NOMO-1 treated with DMSO at 0.1 percent for 48 hours (cell line): ENCODE results near the gene SNED1.

Experiments
- DNase-seq: peaks from one replicate; lab custom pipeline; 2025; ENCODE audit not compliant: unreplicated experiment; lab: John Stamatoyannopoulos, UW

Gene SNED1

DNA sequence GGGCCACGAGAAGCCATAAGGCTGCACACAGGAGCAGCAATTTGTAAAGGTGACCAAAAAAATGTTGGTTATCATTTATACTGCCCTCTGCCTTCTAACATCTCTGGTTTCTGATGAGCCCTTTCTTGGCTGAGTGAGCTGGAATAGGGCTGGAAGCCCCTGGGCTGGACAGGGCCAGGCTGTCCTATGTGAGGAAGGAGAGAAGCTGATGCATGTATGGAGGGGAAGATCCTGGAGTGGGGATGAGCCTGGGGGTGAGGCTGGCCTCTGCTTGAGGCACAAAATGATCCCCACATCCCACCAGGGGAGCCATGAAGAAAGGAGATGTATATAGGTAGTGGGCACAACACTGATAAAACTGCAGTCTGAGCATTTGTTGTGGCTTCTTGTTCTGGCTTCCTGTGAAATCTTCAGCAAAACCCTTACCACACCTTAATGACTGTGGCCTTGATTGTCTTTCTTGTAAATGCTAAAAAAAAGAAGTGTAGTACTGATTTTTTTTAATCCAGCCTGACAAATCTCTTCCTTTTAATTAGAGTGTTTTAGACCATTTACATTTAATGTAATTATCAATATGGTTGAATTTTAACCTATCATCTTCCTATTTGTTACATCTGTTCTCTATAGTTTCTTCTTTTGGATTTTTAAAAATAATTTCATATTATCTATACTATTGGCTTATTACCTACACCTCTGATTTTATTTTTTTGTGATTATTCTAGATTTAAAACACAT, 5.6 kb downstream of the SNED1 start:
- DNase-seq = no peak

DNA sequence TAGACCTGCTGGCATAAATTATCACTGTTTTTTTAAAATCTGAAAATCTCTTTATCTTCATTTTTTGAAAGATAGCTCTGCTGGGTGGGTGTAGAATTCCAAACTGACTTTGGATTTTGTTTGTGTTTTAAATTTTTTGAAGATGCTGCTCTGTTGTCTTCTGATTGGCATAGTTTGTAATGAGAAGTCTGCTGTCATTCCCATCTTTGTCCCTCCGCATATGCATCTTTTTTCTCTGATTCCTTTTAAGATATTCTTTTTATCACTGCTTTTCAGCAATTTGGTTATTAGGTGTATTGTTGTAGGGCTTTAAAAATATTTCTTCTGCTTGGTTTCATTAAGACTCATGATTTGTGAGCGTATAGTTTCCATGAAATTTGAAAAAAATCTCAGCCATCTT, 7.2 kb downstream of the SNED1 start:
- DNase-seq = no peak

DNA sequence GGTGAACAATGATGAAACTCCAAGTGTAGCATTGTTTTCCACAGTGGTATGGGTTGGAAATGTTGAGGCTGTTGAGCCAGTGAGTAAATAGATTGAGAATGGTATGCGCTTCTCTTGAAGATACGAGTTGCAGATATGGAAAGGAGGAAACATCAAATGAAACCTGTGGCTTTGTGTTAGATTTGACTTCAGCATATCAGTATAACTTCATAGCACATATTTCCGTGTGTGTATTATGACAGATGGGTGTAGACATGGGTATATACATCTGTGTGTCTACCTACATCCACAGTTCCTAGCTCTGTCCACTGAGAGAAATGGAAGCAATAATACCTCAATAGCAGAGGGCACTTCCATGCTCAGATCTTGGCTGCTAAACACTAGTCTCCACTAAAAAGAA, 8.0 kb downstream of the SNED1 start:
- no peak for DNase-seq

DNA sequence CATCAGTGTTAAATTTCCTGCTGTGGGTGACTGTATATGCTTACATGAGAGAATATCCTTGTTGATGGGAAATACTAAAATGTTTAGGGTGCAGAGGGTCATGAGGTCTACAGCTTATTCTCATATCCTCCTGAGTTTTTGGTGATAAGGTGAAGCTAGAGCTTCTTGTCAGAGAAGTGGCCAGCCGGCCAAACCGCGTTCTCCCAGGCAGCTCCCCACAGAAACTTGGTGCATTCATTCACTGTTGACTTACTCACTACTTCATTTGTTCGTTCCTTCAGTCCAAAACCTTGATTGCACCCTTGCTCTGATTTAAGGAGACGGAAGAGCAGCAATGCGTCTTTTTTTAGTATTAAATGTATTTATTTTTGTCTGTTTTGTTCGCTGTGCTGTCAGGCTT, 8.7 kb downstream of the SNED1 start:
- no peak for DNase-seq

DNA sequence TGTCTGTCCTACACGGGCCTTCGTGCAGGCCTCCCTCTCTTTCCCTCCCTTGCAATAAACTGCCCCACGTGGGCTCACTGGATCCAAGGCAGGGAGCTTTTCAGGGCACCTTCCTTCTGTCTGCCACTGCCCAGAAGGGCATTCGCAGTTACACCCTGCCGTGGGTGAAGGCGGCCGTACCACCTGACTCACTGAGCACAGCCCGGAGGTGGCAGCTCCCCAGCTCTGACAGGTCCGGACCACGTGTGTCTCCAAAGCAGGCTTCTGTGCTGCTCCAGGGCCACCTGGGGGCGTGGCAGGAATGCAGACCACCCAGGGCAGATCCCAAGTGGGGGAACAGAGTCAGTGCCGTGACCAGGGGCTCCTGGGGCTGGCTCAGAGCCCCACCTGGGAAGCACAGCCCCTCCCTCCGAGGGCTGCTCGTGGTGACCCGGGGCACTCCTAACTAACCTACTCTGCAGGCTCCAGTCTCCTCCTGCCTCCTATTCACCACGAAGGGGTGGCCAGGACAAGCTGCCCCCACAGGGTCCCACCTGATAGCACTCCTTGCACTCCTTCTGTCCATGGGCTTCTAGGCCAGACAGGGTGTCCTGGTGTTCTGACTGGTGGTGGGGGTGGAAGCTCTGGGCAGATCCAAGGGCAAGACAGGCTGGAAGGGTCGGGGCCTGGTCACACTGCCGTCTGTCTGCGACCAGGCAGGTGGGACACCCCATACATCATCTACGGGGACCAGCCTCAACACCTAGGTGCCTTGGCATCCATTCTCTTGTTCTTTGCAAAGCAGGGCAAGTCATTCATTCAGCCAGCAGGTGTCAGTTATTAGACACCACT, 9.7 kb downstream of the SNED1 start:
- no peak for DNase-seq

DNA sequence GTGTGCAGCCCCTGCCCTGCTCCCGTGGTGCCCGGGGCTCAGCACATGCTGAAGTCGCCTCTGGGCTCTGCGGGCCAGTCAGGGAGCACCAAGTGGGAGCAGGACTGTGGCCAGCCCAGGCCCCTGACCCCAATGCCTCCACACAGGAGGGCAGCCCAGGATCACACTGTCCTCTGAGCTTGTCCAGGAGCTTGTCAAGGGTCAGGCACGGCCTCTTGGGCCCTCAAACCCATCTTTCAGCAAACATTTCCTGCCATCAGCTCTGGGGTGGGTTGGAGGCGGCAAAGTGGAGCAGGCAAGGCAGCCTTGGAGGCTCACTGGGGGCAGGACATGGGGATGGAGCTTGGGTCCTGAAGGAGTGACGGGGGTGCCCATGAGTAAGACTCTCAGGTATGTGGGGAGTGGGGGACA, 10.3 kb downstream of the SNED1 start:
- no peak for DNase-seq

DNA sequence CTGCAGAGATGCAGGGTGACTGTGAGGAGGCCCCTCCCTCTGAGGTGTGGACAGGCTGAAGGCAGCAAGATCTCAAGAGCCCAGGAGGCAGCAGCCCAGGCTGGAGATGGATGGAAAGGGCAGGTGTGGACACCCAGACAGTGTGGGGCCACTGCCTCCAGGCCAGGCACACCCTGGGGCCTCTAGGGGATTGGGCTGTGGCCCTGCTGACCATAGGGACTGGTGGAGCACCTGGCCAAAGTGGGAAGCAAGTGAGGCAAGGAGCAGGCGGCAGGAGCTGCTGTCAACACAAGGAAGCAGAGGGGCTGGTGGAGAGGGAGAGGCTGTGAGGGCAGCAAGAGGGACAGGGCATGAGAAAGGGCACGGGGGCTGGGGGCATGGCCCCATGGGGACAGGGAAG, 10.8 kb downstream of the SNED1 start:
- DNase-seq = no peak

DNA sequence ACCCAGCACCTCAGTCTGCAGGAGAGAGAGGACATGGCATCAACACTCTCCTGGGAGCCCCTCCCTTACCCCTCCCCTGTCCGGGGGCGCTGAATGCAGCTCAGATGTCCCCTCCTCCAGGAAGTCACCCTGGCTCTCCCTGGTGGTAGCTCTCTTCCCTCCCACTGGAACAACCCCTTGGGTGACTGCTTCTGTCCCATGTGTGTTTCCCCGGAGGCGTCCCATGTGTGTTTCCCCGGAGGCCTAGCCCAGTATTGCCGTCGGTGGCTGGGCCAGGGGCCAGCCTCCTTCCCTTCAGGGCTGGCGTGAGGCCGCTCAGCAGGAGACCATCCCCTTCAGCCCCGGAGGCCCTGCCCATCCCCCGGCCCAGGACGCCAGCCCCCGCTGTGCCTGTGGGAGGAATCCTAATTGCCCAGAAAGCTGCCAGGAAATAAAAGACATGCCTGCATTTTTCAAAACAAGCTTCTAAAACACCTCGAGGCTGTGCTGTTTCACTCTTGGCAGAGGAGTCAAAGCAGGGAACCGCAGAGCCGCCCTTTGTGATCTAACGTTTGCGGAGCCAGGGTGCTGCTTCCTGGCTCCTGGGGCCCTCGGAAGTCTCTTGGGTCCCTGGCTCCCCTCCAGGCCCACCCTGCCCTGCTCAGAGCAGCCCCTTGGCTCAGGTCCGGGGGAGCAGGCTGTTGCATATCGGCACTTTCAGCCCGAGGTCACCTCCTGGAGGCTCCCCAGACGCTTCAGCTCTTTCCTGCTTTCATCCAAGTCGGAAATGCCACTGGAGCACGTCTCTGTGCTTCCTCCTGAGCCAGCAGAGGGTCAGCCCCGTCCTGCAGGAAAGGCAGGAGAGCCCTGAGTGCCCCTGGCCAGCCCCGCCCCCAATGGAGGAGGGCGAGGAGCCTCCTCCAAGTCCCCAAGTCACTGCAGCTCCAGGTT, 11.4 kb downstream of the SNED1 start:
- no peak for DNase-seq

DNA sequence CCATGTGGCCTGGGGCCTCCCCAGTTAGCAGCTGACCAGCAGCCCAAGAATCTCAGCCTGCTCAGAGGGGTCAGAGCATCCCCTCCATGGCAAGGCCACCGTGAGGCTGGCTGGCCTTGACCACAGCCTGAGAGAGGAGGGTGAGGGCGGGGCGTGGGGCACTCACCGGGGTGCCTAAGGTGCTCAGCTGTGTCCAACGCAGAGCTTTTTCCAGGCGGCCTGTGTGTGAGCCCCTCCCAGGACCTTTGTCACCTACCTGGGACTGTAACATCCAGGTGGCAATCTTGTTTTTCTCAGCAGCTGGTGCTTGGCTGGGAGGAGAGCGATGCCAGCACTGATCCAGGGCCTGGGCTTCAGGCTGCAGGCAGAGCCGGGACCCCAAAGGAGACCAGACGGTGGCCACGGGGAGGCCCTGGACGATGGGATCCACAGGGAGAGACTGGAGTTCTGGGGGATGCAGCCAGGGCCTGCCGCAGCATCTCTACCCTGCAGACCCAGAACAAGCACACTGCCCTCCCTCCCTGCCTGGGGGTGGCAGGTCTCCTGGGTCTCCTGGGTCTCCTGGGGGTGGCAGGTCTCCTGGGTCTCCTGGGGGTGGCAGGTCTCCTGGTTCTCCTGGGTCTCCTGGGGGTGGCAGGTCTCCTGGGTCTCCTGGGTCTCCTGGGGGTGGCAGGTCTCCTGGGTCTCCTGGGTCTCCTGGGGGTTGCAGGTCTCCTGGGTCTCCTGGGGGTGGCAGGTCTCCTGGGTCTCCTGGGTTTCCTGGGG, 12.3 kb downstream of the SNED1 start:
- no peak for DNase-seq

DNA sequence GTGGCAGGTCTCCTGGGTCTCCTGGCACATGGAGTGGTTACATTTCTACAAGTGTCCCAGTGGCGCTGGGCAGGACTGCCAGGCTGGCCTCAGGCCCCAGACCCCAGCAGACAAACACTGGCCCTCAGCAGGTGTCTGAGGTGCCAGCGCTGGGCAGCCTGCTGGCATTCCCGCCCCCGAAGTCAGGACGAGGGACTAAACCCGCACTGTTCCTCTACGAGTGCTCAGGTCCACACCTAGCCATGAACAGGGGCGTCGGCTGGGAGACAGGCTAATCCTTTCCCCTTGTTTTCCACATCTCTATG, 12.8 kb downstream of the SNED1 start:
- no peak for DNase-seq

DNA sequence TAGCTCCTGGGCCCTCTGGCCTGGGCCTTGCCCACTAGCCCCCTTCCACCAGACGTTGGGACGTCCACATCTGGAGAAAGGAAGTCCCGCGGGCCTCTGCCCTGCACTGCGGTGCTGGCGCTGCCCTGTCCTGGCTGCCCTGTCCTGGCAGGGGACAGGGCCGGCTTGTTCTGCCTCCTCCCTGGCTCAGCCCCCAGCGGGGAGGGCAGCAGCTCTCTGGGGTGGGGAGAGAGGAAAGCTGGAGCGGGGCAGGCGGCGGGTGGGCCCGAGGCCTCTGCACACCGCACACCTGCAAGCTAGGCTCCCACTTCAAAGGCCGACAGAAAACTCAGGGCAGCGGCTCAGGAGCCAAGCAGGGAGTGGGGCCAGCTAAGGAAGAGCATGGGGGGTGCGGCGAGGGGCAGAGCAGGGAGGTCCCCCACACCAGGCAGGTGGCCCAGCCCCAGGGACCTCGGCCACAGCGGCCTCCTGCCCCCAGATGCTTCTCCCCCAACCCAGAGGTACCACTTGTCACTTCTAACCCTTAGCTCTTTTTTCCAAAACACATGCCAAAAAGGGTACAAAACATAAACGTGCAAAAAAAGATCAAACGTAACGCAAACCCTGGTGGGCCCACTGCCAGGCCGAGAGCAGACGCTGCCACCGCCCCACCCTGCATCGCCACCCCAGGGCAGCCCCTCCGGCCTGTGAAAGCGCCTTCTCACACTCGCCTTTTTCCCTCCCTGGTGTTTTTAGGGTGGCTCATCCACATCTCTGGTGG, 13.5 kb downstream of the SNED1 start:
- no peak for DNase-seq

DNA sequence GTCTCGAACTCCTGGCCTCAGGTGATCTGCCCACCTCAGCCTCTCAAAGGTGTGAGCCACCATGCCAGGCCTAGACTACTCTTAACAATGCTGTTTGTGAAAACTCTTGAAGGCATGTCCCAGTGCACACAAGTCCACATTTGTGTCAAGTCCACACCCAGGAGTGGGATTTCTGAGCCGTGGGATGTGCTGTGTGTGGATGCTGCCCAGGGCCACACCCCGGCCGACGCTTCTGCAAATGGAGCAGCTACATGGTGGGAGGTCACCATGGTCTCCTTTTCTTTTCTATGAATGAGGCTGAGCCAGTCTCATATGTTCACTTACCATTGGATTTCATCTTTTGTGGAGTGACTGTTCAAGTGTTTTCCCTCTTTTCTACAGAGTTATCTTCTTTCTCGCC, 15.8 kb downstream of the SNED1 start:
- no peak for DNase-seq

DNA sequence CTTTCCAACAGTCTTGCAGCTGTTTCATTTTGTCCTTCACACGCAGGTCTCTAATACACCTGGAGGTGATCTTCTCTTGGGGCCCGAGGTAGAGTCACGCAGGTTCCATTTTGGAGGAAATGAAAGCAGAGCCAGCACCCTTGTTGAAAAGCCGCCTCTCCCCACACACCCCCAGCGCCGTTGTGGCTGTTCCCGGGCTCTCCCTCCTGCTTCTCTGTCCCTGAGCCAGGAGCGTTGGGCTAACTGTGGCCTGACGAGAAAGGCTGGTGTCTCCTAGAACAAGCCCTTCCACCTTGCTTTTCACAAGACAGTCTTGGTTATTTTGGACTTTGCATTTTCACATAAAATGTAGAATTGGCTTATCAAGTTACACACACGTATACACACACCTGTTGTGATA, 16.3 kb downstream of the SNED1 start:
- DNase-seq = no peak

DNA sequence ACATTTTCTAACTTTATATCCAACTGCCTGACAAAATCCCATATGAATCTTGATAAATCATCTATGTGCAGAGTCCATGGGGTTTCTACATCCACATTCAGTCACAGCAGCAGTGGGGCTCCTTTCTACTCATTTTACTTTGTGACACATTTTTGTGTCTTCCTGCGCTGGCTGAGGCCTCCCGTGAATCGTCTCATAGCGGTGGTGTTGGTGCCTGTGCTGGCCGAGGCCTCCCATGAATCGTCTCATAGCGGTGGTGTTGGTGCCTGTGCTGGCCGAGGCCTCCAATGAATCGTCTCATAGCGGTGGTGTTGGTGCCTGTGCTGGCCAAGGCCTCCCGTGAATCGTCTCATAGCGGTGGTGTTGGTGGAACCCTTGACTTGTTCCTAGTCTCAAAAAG, 17.0 kb downstream of the SNED1 start:
- no peak for DNase-seq

DNA sequence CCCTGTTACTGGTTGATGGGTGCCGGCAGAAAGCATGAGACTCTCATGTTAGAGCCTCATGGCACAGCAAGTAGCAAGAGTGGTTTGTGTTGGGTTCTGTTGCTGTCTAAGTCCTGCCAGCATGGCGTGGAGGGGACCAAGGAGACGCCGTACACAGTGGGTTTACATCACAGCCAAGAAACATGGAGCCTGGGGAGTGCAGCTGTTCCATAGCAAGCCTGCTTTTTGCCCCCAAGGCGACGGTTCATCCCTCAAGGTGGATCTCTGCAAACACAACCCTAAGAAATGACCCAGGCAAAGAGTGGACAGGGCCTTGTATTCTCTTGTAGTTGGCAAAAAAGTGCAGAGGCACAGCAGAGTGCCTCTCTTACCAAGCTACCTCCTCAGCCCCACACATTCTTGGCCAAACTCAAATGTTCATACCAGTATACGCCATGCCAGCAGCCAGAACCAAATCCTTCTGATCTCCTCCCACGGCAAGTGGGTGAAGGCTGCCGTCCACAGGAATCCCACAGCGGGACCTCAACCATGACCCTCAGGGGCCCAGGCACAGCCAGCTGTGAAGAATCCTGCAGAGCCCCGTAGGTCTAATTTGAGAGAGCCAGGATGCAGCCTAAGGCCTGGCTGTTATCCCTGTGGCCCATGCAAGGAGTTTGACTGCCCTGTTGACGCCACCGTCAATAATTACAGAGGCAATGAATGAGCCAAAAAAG, 19.0 kb downstream of the SNED1 start:
- no peak for DNase-seq

DNA sequence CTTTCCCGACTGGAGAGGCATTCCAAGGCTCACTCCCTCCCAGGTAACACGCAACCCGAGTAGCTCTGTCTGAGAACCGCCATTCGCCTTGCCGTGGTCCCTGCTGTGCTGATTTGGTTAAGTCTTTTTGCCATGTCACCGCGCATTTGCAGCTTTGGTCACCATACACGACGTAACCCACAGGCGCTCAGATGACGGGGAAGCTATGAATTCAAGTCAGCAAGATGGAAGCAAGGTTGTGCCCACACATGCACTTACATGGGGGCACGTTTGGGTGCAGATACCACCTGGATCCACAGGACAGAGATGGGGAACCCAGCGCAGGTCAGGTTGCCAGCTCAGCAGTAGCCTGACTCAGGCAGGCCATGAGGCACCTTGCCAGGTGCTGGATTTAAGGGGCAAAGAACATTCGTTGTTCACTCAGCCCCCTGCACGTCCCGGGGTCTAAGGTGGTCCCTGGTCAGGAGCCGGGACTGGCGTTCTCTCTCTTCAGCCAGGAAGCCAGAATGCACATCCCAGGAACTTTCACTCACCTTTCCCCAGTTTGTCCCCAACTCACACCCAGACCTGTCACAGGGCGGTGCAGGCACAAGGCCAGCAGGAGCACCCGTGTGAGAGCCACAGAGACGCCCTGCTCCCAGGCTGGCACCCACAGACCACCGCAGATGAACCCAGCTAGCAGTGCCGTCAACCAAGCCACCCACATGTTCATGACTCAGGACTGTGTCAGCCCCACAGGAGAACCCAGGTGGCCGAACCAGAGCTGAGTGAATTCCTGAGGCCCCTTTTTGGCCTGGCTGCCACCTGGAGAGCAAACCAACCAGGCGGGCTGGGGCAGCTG, 19.9 kb downstream of the SNED1 start:
- DNase-seq = no peak

DNA sequence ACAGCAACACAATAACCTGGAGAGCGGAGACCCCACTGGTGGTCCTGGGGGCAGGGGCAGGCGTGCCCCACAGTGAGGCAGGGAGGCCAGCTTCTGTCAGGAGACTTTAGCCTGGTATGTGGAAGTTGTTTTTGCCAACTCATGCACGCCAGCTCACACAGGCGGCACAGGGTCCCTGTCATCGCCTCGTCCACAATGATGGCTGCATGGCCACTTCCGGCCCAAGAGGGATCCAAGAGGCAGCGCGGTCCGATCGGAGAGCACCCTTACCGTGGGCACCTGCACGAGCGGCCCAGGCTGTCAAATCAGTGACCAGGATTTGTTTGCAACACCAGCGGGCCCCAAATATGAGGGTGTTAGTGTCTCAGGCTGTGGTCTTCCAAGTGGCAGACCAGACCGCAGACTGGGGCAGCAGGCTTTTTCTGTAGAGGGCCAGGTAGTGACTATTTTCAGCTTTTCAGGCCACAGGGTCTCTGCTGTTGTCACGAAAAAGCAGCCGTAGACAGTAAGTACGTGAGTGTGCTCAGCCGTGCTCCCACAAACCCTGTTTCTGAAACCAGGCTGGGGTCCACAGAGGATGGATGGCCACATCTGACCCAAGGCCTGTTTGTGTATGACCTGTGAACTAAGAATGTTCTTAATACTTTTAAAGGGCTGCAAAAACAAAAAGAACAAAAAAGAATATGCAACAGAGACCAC, 21.2 kb downstream of the SNED1 start:
- no peak for DNase-seq

DNA sequence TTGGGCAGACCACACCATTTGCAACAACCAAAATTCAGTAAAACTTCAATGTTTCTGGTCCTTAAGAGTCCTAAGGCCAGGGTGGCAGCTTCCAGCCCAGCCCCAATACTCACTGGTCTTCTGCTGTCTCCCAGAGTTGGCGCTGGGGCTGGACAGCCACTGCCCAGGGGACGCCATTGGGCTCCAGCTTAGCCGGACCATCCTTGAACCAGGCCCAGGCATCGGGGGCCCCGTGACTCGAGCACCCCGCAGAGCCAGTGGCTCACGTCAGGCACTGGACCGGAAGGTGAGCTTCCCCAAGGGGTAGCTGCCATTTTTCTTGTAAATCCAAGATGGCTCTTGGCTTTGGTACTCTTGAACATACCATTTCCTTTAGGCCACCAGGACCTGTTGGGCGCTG, 21.8 kb downstream of the SNED1 start:
- no peak for DNase-seq
